ENCODE data around the gene SMAD5.
A peak's percentile ranks its signal among the peaks of the same experiment; 100 is the strongest.

The SMAD5 gene

DNA sequence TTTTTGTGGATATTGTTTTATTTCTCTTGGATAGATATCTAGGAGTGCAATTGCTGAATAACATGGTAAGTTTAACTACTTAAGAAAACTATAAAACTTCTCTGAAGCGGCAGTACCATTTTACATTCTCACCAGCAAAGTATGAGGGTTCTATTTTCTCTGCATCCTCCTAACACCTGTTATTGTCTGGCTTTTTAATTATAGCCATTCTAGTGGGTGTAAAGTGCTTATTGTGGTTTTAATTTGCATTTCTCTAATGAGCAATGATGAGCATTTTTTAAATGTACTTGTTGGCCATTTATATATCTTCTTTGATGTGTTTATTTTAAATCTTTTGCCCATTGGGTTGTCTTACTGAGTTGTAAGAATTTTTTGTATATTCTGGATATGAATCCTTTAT, 31.6 kb downstream of the SMAD5 start:
- Histone ChIP-seq H3K9me3 (ENCODE audit: control insufficient read depth, insufficient read depth, low read depth, low read length) (no peaks in the 10 kb centered on the region), H3K36me3 (ENCODE audit: control insufficient read depth in 2 of 2, insufficient read depth in 1 of 2, low read length in 2 of 2) (peaks cover 23 to 67% of the 10 kb centered on the region in 2 experiments), H3K27ac (ENCODE audit: extremely low read depth, low read depth, low read length) (no peak overlapping the region), H3K4me3 (ENCODE audit: low read depth, low read length) (no peak overlapping the region), H3K4me1 (ENCODE audit: control insufficient read depth, insufficient read depth, low read length) (no peaks in the 10 kb centered on the region)
- no peak for TF ChIP-seq ZNF214 (tag by site-specific recombination; IDR thresholded peaks at IDR 0.05; ENCODE audit: borderline replicate concordance)
- TF ChIP-seq ZNF707 (tag by site-specific recombination; IDR thresholded peaks at IDR 0.05) = no peak
- ChIA-PET POLR2A (no interaction called here), CTCF (interaction anchor here (0.9 to 1.3 kb wide), 2 partner anchors 10 to 88 kb away, joined by 3 to 7 read pairs; no protein-coding TSS in a partner anchor)

DNA sequence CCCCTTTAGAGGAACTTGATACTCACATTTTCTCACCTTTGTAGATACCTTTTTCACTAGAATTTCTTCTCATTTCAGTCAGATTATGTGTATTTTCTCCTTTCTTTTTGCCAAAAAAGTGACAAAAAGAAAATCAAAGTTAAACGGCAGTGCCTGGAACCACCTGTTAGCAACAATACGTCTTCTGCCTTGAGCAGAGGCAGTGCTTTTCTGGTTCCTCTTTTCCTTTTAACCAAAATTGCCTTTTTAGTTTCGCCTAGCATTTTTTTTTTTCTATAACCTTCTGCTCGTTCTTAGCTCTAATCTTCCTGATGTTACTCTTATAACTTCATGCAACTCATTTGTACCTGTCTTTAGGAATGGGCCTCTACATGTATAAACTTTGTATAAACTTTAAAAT, 34.3 kb downstream of the SMAD5 start:
- ChIA-PET CTCF (interaction anchor here (0.6 kb wide), 1 partner anchor 180 kb away, joined by 3 read pairs; no protein-coding TSS in a partner anchor), POLR2A (no interaction called here)
- Histone ChIP-seq H3K9me3 (ENCODE audit: control insufficient read depth, insufficient read depth, low read depth, low read length) (no peaks in the 10 kb centered on the region), H3K36me3 (ENCODE audit: control insufficient read depth in 2 of 2, insufficient read depth in 1 of 2, low read length in 2 of 2) (peaks cover 19 to 60% of the 10 kb centered on the region in 2 experiments), H3K27ac (ENCODE audit: extremely low read depth, low read depth, low read length) (no peak overlapping the region), H3K4me3 (ENCODE audit: low read depth, low read length) (no peak overlapping the region), H3K4me1 (ENCODE audit: control insufficient read depth, insufficient read depth, low read length) (no peaks in the 10 kb centered on the region)
- TF ChIP-seq SCRT2 (tag by site-specific recombination; IDR thresholded peaks at IDR 0.05) = peak; percentile 37; the same call in 1 of the 2 replicates
- TF ChIP-seq, protein P1, sequence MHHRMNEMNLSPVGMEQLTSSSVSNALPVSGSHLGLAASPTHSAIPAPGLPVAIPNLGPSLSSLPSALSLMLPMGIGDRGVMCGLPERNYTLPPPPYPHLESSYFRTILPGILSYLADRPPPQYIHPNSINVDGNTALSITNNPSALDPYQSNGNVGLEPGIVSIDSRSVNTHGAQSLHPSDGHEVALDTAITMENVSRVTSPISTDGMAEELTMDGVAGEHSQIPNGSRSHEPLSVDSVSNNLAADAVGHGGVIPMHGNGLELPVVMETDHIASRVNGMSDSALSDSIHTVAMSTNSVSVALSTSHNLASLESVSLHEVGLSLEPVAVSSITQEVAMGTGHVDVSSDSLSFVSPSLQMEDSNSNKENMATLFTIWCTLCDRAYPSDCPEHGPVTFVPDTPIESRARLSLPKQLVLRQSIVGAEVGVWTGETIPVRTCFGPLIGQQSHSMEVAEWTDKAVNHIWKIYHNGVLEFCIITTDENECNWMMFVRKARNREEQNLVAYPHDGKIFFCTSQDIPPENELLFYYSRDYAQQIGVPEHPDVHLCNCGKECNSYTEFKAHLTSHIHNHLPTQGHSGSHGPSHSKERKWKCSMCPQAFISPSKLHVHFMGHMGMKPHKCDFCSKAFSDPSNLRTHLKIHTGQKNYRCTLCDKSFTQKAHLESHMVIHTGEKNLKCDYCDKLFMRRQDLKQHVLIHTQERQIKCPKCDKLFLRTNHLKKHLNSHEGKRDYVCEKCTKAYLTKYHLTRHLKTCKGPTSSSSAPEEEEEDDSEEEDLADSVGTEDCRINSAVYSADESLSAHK (tag by site-specific recombination; IDR thresholded peaks at IDR 0.05) = no peak

DNA sequence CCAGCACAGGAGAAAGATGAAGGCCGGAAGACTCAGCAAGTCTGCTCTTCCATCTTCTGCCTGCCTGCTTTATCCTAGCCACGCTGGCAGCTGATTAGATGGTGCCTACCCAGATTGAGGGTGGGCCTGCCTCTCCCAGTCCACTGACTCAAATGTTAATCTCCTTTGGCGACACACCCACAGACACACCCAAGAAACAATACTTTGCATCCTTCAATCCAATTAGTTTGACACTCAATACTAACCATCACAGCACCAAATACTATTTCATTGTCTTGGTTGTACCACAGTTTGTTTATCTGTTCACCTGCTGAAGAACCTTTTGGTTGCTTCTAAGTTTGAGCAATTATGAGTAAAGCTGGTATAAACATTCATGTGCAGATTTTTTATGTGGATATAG, 36.6 kb downstream of the SMAD5 start:
- Histone ChIP-seq H3K27ac (ENCODE audit: extremely low read depth, low read depth, low read length) (no peak overlapping the region), H3K4me3 (ENCODE audit: low read depth, low read length) (no peak overlapping the region), H3K36me3 (ENCODE audit: control insufficient read depth in 2 of 2, insufficient read depth in 1 of 2, low read length in 2 of 2) (peaks cover 22 to 57% of the 10 kb centered on the region in 2 experiments), H3K4me1 (ENCODE audit: control insufficient read depth, insufficient read depth, low read length) (no peaks in the 10 kb centered on the region), H3K9me3 (ENCODE audit: control insufficient read depth, insufficient read depth, low read depth, low read length) (no peaks in the 10 kb centered on the region)
- TF ChIP-seq KLF1 (tag by site-specific recombination; IDR thresholded peaks at IDR 0.05) (peak; percentile 94), ZNF660 (tag by site-specific recombination; IDR thresholded peaks at IDR 0.05) (no peak)
- TF ChIP-seq, protein P2, sequence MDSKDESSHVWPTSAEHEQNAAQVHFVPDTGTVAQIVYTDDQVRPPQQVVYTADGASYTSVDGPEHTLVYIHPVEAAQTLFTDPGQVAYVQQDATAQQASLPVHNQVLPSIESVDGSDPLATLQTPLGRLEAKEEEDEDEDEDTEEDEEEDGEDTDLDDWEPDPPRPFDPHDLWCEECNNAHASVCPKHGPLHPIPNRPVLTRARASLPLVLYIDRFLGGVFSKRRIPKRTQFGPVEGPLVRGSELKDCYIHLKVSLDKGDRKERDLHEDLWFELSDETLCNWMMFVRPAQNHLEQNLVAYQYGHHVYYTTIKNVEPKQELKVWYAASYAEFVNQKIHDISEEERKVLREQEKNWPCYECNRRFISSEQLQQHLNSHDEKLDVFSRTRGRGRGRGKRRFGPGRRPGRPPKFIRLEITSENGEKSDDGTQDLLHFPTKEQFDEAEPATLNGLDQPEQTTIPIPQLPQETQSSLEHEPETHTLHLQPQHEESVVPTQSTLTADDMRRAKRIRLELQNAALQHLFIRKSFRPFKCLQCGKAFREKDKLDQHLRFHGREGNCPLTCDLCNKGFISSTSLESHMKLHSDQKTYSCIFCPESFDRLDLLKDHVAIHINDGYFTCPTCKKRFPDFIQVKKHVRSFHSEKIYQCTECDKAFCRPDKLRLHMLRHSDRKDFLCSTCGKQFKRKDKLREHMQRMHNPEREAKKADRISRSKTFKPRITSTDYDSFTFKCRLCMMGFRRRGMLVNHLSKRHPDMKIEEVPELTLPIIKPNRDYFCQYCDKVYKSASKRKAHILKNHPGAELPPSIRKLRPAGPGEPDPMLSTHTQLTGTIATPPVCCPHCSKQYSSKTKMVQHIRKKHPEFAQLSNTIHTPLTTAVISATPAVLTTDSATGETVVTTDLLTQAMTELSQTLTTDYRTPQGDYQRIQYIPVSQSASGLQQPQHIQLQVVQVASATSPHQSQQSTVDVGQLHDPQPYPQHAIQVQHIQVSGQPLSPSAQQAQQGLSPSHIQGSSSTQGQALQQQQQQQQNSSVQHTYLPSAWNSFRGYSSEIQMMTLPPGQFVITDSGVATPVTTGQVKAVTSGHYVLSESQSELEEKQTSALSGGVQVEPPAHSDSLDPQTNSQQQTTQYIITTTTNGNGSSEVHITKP (tag by site-specific recombination; IDR thresholded peaks at IDR 0.05) = 0 out of 2 replicates have a peak, but pooled peaks have one; percentile 20
- ChIA-PET CTCF (no interaction called here), POLR2A (no interaction called here)

DNA sequence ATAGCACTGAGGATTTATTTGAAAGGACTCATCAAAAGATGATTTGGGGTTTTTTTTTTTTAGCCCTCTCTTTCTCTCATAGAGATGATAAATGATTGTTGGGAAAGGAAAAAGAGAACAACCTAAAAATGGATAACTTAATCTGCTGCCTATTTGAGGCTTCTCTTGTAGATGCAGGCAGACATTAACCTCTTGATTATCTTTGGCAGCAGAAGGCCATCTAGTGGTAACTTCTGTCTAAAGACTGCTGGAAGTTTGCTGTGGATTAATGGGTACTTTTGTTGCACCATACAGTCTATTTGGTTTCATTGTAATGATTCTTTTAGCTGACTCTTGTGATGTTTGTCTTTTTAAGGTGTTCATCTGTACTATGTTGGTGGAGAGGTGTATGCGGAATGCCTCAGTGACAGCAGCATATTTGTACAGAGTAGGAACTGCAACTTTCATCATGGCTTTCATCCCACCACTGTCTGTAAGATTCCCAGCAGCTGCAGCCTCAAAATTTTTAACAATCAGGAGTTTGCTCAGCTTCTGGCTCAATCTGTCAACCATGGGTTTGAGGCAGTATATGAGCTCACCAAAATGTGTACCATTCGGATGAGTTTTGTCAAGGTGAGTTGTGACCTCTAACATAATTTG, 41.5 kb downstream of the SMAD5 start:
- POLR2A ChIA-PET = no interaction called here
- Histone ChIP-seq H3K9me3 (ENCODE audit: control insufficient read depth, insufficient read depth, low read depth, low read length) (no peaks in the 10 kb centered on the region), H3K36me3 (ENCODE audit: control insufficient read depth in 2 of 2, insufficient read depth in 1 of 2, low read length in 2 of 2) (peaks cover 36 to 62% of the 10 kb centered on the region in 2 experiments), H3K4me3 (ENCODE audit: low read depth, low read length) (no peak overlapping the region), H3K4me1 (ENCODE audit: control insufficient read depth, insufficient read depth, low read length) (no peaks in the 10 kb centered on the region), H3K27ac (ENCODE audit: extremely low read depth, low read depth, low read length) (no peak overlapping the region)
- TF ChIP-seq ZSCAN30 (tag by site-specific recombination; IDR thresholded peaks at IDR 0.05) = 0 out of 2 replicates have a peak, but pooled peaks have one; percentile 27
- peak; percentile 67; the same call in 1 of the 2 replicates for TF ChIP-seq ZNF660 (tag by site-specific recombination; IDR thresholded peaks at IDR 0.05)
- TF ChIP-seq, protein P3, sequence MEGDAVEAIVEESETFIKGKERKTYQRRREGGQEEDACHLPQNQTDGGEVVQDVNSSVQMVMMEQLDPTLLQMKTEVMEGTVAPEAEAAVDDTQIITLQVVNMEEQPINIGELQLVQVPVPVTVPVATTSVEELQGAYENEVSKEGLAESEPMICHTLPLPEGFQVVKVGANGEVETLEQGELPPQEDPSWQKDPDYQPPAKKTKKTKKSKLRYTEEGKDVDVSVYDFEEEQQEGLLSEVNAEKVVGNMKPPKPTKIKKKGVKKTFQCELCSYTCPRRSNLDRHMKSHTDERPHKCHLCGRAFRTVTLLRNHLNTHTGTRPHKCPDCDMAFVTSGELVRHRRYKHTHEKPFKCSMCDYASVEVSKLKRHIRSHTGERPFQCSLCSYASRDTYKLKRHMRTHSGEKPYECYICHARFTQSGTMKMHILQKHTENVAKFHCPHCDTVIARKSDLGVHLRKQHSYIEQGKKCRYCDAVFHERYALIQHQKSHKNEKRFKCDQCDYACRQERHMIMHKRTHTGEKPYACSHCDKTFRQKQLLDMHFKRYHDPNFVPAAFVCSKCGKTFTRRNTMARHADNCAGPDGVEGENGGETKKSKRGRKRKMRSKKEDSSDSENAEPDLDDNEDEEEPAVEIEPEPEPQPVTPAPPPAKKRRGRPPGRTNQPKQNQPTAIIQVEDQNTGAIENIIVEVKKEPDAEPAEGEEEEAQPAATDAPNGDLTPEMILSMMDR (tag by site-specific recombination; IDR thresholded peaks at IDR 0.05) = peak; percentile 46
- TF ChIP-seq ZNF366 (tag by site-specific recombination; conservative IDR thresholded peaks at IDR 0.05) = no peak
- peak; percentile 74 for TF ChIP-seq ZNF654 (tag by site-specific recombination; IDR thresholded peaks at IDR 0.05; ENCODE audit: low read depth)
- TF ChIP-seq ZNF426 (tag by site-specific recombination; IDR thresholded peaks at IDR 0.05) = no peak
- CTCF ChIA-PET = interaction anchor here (0.6 to 2.6 kb wide), 40 partner anchors 9 to 463 kb away, joined by 3 to 20 read pairs (median 4); partner anchors contain the start of gene SMAD5

Measured in HEK293 (cell line).